ENCODE data around the gene DTNB.

DNA sequence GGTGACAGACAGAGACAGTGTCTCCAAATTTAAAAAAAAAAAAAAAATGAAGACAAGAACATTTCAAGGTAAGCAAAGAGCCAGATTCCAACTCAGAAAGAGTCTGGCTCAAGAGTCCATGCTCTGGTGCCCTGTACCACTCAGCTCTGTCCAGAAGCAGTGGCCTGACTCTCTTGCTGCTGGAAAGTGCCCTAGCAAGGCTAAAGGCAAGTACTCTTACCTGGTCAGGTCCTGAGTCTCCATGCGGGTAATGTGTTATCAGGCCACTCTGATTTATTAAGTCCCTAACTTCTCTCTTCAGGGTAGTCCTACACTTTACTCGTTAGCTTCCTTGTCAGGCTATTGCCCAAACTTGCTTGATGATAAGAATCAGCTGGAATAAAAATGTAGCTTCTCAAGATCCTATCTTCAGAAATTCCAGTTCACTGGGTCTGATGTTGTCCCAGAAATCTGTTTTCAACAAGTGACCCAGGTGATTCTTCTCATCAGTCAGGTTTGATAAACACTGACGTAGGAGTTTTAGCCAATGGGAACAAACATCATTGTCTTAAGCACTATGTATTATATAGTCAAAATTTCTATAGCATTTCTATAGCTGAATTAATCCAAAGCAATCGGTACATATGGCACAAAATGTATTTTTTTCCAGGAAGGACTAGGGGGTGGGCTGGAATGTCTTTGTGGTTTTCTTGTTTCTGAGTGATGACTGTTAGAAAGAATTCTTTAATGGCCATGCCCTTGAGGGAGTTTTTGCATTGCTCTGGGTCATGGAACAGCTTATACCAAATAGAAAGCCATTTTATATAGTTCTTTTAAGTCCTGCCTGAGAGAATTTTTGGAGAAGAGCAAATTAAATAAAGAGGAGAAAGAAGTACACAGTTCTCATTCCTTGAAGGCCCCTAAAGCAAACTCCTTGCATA, 191.7 kb downstream of the DTNB start:
- TF ChIP-seq POLR2AphosphoS5 (IDR thresholded peaks at IDR 0.05; ENCODE audit: low read depth, low read length): no peak
- no peak for TF ChIP-seq TAF1 (IDR thresholded peaks at IDR 0.05; ENCODE audit: borderline replicate concordance, insufficient read depth, low read length)
- TF ChIP-seq, protein P1, sequence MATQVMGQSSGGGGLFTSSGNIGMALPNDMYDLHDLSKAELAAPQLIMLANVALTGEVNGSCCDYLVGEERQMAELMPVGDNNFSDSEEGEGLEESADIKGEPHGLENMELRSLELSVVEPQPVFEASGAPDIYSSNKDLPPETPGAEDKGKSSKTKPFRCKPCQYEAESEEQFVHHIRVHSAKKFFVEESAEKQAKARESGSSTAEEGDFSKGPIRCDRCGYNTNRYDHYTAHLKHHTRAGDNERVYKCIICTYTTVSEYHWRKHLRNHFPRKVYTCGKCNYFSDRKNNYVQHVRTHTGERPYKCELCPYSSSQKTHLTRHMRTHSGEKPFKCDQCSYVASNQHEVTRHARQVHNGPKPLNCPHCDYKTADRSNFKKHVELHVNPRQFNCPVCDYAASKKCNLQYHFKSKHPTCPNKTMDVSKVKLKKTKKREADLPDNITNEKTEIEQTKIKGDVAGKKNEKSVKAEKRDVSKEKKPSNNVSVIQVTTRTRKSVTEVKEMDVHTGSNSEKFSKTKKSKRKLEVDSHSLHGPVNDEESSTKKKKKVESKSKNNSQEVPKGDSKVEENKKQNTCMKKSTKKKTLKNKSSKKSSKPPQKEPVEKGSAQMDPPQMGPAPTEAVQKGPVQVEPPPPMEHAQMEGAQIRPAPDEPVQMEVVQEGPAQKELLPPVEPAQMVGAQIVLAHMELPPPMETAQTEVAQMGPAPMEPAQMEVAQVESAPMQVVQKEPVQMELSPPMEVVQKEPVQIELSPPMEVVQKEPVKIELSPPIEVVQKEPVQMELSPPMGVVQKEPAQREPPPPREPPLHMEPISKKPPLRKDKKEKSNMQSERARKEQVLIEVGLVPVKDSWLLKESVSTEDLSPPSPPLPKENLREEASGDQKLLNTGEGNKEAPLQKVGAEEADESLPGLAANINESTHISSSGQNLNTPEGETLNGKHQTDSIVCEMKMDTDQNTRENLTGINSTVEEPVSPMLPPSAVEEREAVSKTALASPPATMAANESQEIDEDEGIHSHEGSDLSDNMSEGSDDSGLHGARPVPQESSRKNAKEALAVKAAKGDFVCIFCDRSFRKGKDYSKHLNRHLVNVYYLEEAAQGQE (IDR thresholded peaks at IDR 0.05; ENCODE audit: insufficient read depth in 1 of 2, low read depth in 2 of 2, low read length in 2 of 2): no peak
- TF ChIP-seq SIN3A (IDR thresholded peaks at IDR 0.05; ENCODE audit: borderline replicate concordance, insufficient read depth, low read length): no peak
- no peak for TF ChIP-seq FOXP2 (optimal IDR thresholded peaks at IDR 0.05; ENCODE audit: borderline replicate concordance, extremely low read depth, extremely low read length, insufficient read depth)

All from PFSK-1 (cell line).